ENCODE results near the gene CHD9.

The CHD9 gene

GRCh38 chr16:53099318-53100130 is 44.7 kb downstream of the CHD9 start (continued):
- TF ChIP-seq ZNF280C (tag by site-specific recombination; IDR thresholded peaks at IDR 0.05) (no peak), ZBTB17 (tag by site-specific recombination; IDR thresholded peaks at IDR 0.05) (peak; percentile 93), ZNF629 (tag by site-specific recombination; IDR thresholded peaks at IDR 0.05) (peak; percentile 67), ZNF76 (tag by site-specific recombination; IDR thresholded peaks at IDR 0.05; ENCODE audit: borderline replicate concordance, low read depth) (0 out of 2 replicates have a peak, but pooled peaks have one; percentile 13), ZBTB49 (tag by site-specific recombination; IDR thresholded peaks at IDR 0.05; ENCODE audit: low read depth) (no peak), ZNF16 (tag by site-specific recombination; IDR thresholded peaks at IDR 0.05; ENCODE audit: low read depth) (no peak), ZNF791 (tag by site-specific recombination; IDR thresholded peaks at IDR 0.05) (no peak), ZNF768 (tag by site-specific recombination; IDR thresholded peaks at IDR 0.05) (no peak), KLF17 (tag by site-specific recombination; IDR thresholded peaks at IDR 0.05) (0 out of 2 replicates have a peak, but pooled peaks have one; percentile 52), OSR2 (tag by site-specific recombination; IDR thresholded peaks at IDR 0.05) (peak; percentile 56; the same call in 1 of the 2 replicates), ZNF10 (tag by site-specific recombination; IDR thresholded peaks at IDR 0.05) (peak; percentile 49; the same call in 1 of the 2 replicates), KLF9 (tag by site-specific recombination; IDR thresholded peaks at IDR 0.05; ENCODE audit: low read depth) (peak; percentile 68), ZNF202 (tag by site-specific recombination; IDR thresholded peaks at IDR 0.05; ENCODE audit: borderline replicate concordance) (no peak), ZNF488 (tag by site-specific recombination; IDR thresholded peaks at IDR 0.05) (no peak), ZNF335 (tag by site-specific recombination; conservative IDR thresholded peaks at IDR 0.05) (peak; percentile 68), PRDM10 (tag by site-specific recombination; IDR thresholded peaks at IDR 0.05) (peak; percentile 95), MZF1 (tag by site-specific recombination; IDR thresholded peaks at IDR 0.05; ENCODE audit: borderline replicate concordance) (0 out of 2 replicates have a peak, but pooled peaks have one; percentile 74), ZBTB21 (tag by site-specific recombination; IDR thresholded peaks at IDR 0.05) (no peak), ZBTB20 (tag by site-specific recombination; IDR thresholded peaks at IDR 0.05) (peak; percentile 79), ZNF626 (tag by site-specific recombination; IDR thresholded peaks at IDR 0.05) (no peak), ZNF366 (tag by site-specific recombination; conservative IDR thresholded peaks at IDR 0.05) (peak; percentile 94), ZSCAN16 (tag by site-specific recombination; IDR thresholded peaks at IDR 0.05) (0 out of 2 replicates have a peak, but pooled peaks have one; percentile 16), SP3 (tag by site-specific recombination; IDR thresholded peaks at IDR 0.05) (peak; percentile 77), KLF7 (tag by site-specific recombination; IDR thresholded peaks at IDR 0.05; ENCODE audit: borderline replicate concordance) (peak; percentile 53; the same call in 1 of the 2 replicates), ZFHX2 (tag by site-specific recombination; conservative IDR thresholded peaks at IDR 0.05) (peak; percentile 86), ZNF2 (tag by site-specific recombination; IDR thresholded peaks at IDR 0.05) (peak; percentile 39; the same call in 1 of the 2 replicates), ZNF311 (tag by site-specific recombination; IDR thresholded peaks at IDR 0.05; ENCODE audit: borderline replicate concordance) (no peak), ZNF843 (tag by site-specific recombination; IDR thresholded peaks at IDR 0.05) (peak; percentile 46; the same call in 1 of the 2 replicates), EGR2 (tag by site-specific recombination; IDR thresholded peaks at IDR 0.05; ENCODE audit: low read depth) (peak; percentile 92), ZFP41 (tag by site-specific recombination; IDR thresholded peaks at IDR 0.05; ENCODE audit: borderline replicate concordance) (no peak)

Measured in HEK293 (cell line).